Liver (tissue), 9 donors: ENCODE results near the gene MT1E. TPM values are rescaled to one million over a fixed set of nuclear protein-coding genes. Genes with fewer than 3 reads are reported as not detected.

ENCODE experiments used
- DNase-seq: peaks from one replicate; pipeline ENCODE4 v3.0.0-alpha.2; 2017; ENCODE audit warnings: low spot score
- H3K27ac ChIP-seq, 2 donors: one replicate each; pipeline ENCODE4 v1.7.0; 2013; ENCODE audit warnings: inconsistent platforms in 2 of 2, low read length in 2 of 2, control low read depth in 1 of 2, low read depth in 1 of 2, mild to moderate bottlenecking in 1 of 2
- H3K27me3 ChIP-seq, 4 donors: one replicate each; pipeline versions ENCODE4 v1.6.1 to v1.7.0; 2013; ENCODE audit warnings: low read length in 3 of 4, inconsistent platforms in 1 of 4, mild to moderate bottlenecking in 1 of 4, moderate library complexity in 1 of 4; ENCODE audit not compliant: control insufficient read depth in 4 of 4, insufficient read depth in 4 of 4
- H3K36me3 ChIP-seq, 4 donors: one replicate each; pipeline versions ENCODE4 v1.6.1 to v1.7.0; 2013; ENCODE audit warnings: low read length in 3 of 4, mild to moderate bottlenecking in 3 of 4, low read depth in 1 of 4, moderate library complexity in 1 of 4; ENCODE audit not compliant: control insufficient read depth in 4 of 4, insufficient read depth in 3 of 4
- H3K4me1 ChIP-seq, 4 donors: one replicate each; pipeline versions ENCODE4 v1.6.1 to v1.7.0; 2013; ENCODE audit warnings: low read length in 3 of 4, mild to moderate bottlenecking in 3 of 4, moderate library complexity in 1 of 4; ENCODE audit not compliant: control insufficient read depth in 4 of 4, insufficient read depth in 4 of 4
- H3K4me3 ChIP-seq, 3 donors: one replicate each; pipeline versions ENCODE4 v1.6.1 to v1.7.0; 2013; ENCODE audit warnings: low read length in 3 of 3, control low read depth in 1 of 3, low read depth in 1 of 3, mild to moderate bottlenecking in 1 of 3
- H3K9ac ChIP-seq, 2 donors: one replicate each; pipeline ENCODE4 v1.7.0; 2013; ENCODE audit warnings: low read length in 2 of 2, mild to moderate bottlenecking in 2 of 2, moderate library complexity in 2 of 2, control low read depth in 1 of 2, low read depth in 1 of 2
- H3K9me3 ChIP-seq, 4 donors: one replicate each; pipeline versions ENCODE4 v1.6.1 to v1.7.0; 2013; ENCODE audit warnings: low read length in 3 of 4; ENCODE audit not compliant: control insufficient read depth in 4 of 4
- ATF3 ChIP-seq: IDR thresholded peaks from 2 replicates; pipeline ENCODE4 v1.6.1; 2016; ENCODE audit warnings: antibody characterized with exemption
- CTCF ChIP-seq: fragments of 150-350 bp; IDR thresholded peaks from 2 replicates; pipeline ENCODE4 v1.5.1; 2017; ENCODE audit warnings: improper control_type of control experiment, low read depth, low read length; ENCODE audit not compliant: missing input control
- EGR1 ChIP-seq, 2 donors: IDR thresholded peaks; 2 replicates each; pipeline ENCODE4 v1.6.1; 2016 to 2018; ENCODE audit warnings: antibody characterized with exemption in 2 of 2, low read depth in 2 of 2
- FOXA1 ChIP-seq: IDR thresholded peaks from 2 replicates; pipeline ENCODE4 v1.6.1; 2016; ENCODE audit warnings: antibody characterized with exemption
- FOXA2 ChIP-seq: IDR thresholded peaks from 2 replicates; pipeline ENCODE4 v1.6.1; 2016; ENCODE audit warnings: antibody characterized with exemption
- GABPA ChIP-seq, 2 donors: IDR thresholded peaks in 1 of 2; conservative IDR thresholded peaks in 1 of 2; 2 replicates each; pipeline ENCODE4 v1.6.1; 2016; ENCODE audit warnings: antibody characterized with exemption in 2 of 2, mild to moderate bottlenecking in 1 of 2, moderate library complexity in 1 of 2
- HNF4A ChIP-seq, 2 donors: conservative IDR thresholded peaks; 2 replicates each; pipeline ENCODE4 v1.6.1; 2016; ENCODE audit warnings: antibody characterized with exemption in 2 of 2, mild to moderate bottlenecking in 2 of 2
- HNF4G ChIP-seq: IDR thresholded peaks from 2 replicates; pipeline ENCODE4 v1.6.1; 2016; ENCODE audit warnings: antibody characterized with exemption
- JUND ChIP-seq, 2 donors: IDR thresholded peaks; 2 replicates each; pipeline ENCODE4 v1.6.1; 2016; ENCODE audit warnings: antibody characterized with exemption in 2 of 2
- MAX ChIP-seq: IDR thresholded peaks from 2 replicates; pipeline ENCODE4 v1.6.1; 2016; ENCODE audit warnings: antibody characterized with exemption
- NR2F2 ChIP-seq: IDR thresholded peaks from 2 replicates; pipeline ENCODE4 v1.6.1; 2016; ENCODE audit warnings: antibody characterized with exemption
- RAD21 ChIP-seq, 2 donors: IDR thresholded peaks; 2 replicates each; pipeline ENCODE4 v1.6.1; 2016; ENCODE audit warnings: antibody characterized with exemption in 2 of 2, mild to moderate bottlenecking in 2 of 2
- REST ChIP-seq: IDR thresholded peaks from 2 replicates; pipeline ENCODE4 v1.6.1; 2016; ENCODE audit warnings: antibody characterized with exemption, mild to moderate bottlenecking
- RXRA ChIP-seq, 2 donors: IDR thresholded peaks; 2 replicates each; pipeline ENCODE4 v1.6.1; 2017 to 2018; ENCODE audit warnings: antibody characterized with exemption in 2 of 2, mild to moderate bottlenecking in 1 of 2
- SP1 ChIP-seq: IDR thresholded peaks from 2 replicates; pipeline ENCODE4 v1.6.1; 2018; ENCODE audit warnings: antibody characterized with exemption, mild to moderate bottlenecking
- TAF1 ChIP-seq: conservative IDR thresholded peaks from 2 replicates; pipeline ENCODE4 v1.6.1; 2016; ENCODE audit warnings: antibody characterized with exemption, mild to moderate bottlenecking
- YY1 ChIP-seq: IDR thresholded peaks from 2 replicates; pipeline ENCODE4 v1.6.1; 2016; ENCODE audit warnings: antibody characterized with exemption, mild to moderate bottlenecking
- ZBTB33 ChIP-seq: IDR thresholded peaks from 2 replicates; pipeline ENCODE4 v1.6.1; 2016; ENCODE audit warnings: antibody characterized with exemption
- WGBS: extraction: QIAGEN DNeasy Blood & Tissue Kit; methylation state at CpG from one replicate; pipeline ENCODE4 v1.1.7; 2013; 5-methylcytosine and 5-hydroxymethylcytosine counted together
- polyA plus RNA-seq, 2 donors: library from polyadenylated mRNA; stranded (reverse) in 1 of 2; unstranded in 1 of 2; fragments of 200-250 nt in 1 of 2; fragments of >200 nt in 1 of 2; fragmentation: Nextera tagmentation in 1 of 2; extraction: Ambion mirVana in 1 of 2; gene quantifications; one replicate each; pipeline versions ENCODE4 v1.2.1 to v1.2.3, GENCODE V29; 2013 to 2015
- total RNA-seq, 2 donors: library from RNA; depleted of rRNA; stranded (reverse); fragments of >200 nt; gene quantifications; one replicate each; pipeline ENCODE4 v1.2.3, GENCODE V29; 2014
- donor health status: healthy.
- donor health status: healthy.
- donor health status: healthy.
- donor health status: healthy.
- donor health status: healthy.

Gene MT1E
- total RNA-seq (1,000 to 10,000 TPM in 1 of 2 donors, 100 to 1,000 TPM in 1; 206 to 1,831 TPM), polyA plus RNA-seq (1,000 to 10,000 TPM in 1 of 2 donors, 100 to 1,000 TPM in 1; 336 to 1,280 TPM)

- H3K4me1 ChIP-seq = peaks cover 0 to 17% (median 6%) of the 10 kb centered on the region in 4 donors
- H3K9ac ChIP-seq = peak within 1 kb of the TSS; percentile 94 to 96
- H3K4me3 ChIP-seq = peak within 1 kb of the TSS; percentile 78 to 97 (median 95)
- H3K36me3 ChIP-seq = peaks cover 0 to 3% (median 0%) of the 10 kb centered on the region in 4 donors
- peak within 1 kb of the TSS; percentile 93 to 99 for H3K27ac ChIP-seq
- no peaks in the 10 kb centered on the region for H3K27me3 ChIP-seq
- WGBS = 1% methylated on average over 62 of the region's 62 CpGs
- no peaks in the 10 kb centered on the region for H3K9me3 ChIP-seq
- DNase-seq = peak; percentile 80
- TF ChIP-seq REST = peak; percentile 85
- TF ChIP-seq FOXA2 = no peak
- TF ChIP-seq EGR1 (IDR thresholded peaks at IDR 0.05; ENCODE audit: low read depth in 2 of 2) = no peak
- no peak for TF ChIP-seq JUND (IDR thresholded peaks at IDR 0.05)
- TF ChIP-seq ZBTB33 = no peak
- TF ChIP-seq HNF4G = peak; percentile 6
- TF ChIP-seq RXRA (IDR thresholded peaks at IDR 0.05) = no peak
- TF ChIP-seq FOXA1 = no peak
- TF ChIP-seq MAX = no peak
- peak; percentile 63 for TF ChIP-seq YY1
- TF ChIP-seq CTCF = no peak
- TF ChIP-seq ATF3 = no peak
- no peak for TF ChIP-seq GABPA (IDR thresholded peaks at IDR 0.05 in 1 of 2, conservative IDR thresholded peaks at IDR 0.05 in 1 of 2)
- peak; percentile 80 for TF ChIP-seq SP1
- no peak for TF ChIP-seq RAD21 (IDR thresholded peaks at IDR 0.05)
- no peak for TF ChIP-seq NR2F2
- peak; percentile 98 for TF ChIP-seq TAF1
- TF ChIP-seq HNF4A (conservative IDR thresholded peaks at IDR 0.05) = peak in 1 of 2 donors; percentile 30
Measured at GRCh38 chr16:56625140-56625942, at the start of gene MT1E. TSS of gene MT1E (plus strand) at chr16:56625781. CDS start at chr16:56625852, 71 bp downstream.
